Measurements from ENCODE around the gene EIF4E3.
A peak's percentile ranks its signal among the peaks of the same experiment; 100 is the strongest.

EIF4E3 gene

GRCh38 chr3:71725271-71725991 lies at the start of gene EIF4E3:
EIF4E3 (minus strand) TSS chr3:71725402; CDS start chr3:71725367, 35 bp downstream.
- peak; percentile 71 for DNase-seq (ENCODE audit: low spot score)

- no peak for DNase-seq (ENCODE audit: low spot score)
These were observed 46.7 kb upstream of the EIF4E3 start for GRCh38 chr3:71771884-71772283.

- no peak for DNase-seq (ENCODE audit: low spot score)
These were observed 45.9 kb upstream of the EIF4E3 start for GRCh38 chr3:71771126-71771525.

- no peak for DNase-seq (ENCODE audit: low spot score)
These were observed 38.2 kb upstream of the EIF4E3 start for GRCh38 chr3:71763426-71763825.

- no peak for DNase-seq (ENCODE audit: low spot score)
These were observed 34.9 kb upstream of the EIF4E3 start for GRCh38 chr3:71760140-71760539.

- no peak for DNase-seq (ENCODE audit: low spot score)
These were observed 34.2 kb upstream of the EIF4E3 start for GRCh38 chr3:71759401-71759800.

GRCh38 chr3:71758091-71758490 lies 32.9 kb upstream of the EIF4E3 start:
- no peak for DNase-seq (ENCODE audit: low spot score)

GRCh38 chr3:71754610-71755253 lies 29.5 kb upstream of the EIF4E3 start:
- no peak for DNase-seq (ENCODE audit: low spot score)

- no peak for DNase-seq (ENCODE audit: low spot score)
These were observed 28.8 kb upstream of the EIF4E3 start, which contains the start of gene GPR27 for GRCh38 chr3:71753701-71754609. GPR27 (plus strand) TSS chr3:71753855; CDS start chr3:71754050, 195 bp downstream.

- no peak for DNase-seq (ENCODE audit: low spot score)
These were observed 27.9 kb upstream of the EIF4E3 start for GRCh38 chr3:71752831-71753700.

GRCh38 chr3:71751602-71752001 lies 26.4 kb upstream of the EIF4E3 start:
- DNase-seq (ENCODE audit: low spot score), result no peak

GRCh38 chr3:71744738-71745137 lies 19.5 kb upstream of the EIF4E3 start:
- no peak for DNase-seq (ENCODE audit: low spot score)

- no peak for DNase-seq (ENCODE audit: low spot score)
These were observed 17.4 kb upstream of the EIF4E3 start for GRCh38 chr3:71742621-71743020.

GRCh38 chr3:71734881-71735280 lies 9.7 kb upstream of the EIF4E3 start:
- no peak for DNase-seq (ENCODE audit: low spot score)

GRCh38 chr3:71733319-71733718 lies 8.1 kb upstream of the EIF4E3 start:
- no peak for DNase-seq (ENCODE audit: low spot score)

- DNase-seq (ENCODE audit: low spot score), result no peak
These were observed 7.4 kb upstream of the EIF4E3 start for GRCh38 chr3:71732637-71733036.

- DNase-seq (ENCODE audit: low spot score), result no peak
These were observed 3.6 kb upstream of the EIF4E3 start for GRCh38 chr3:71728632-71729342.

GRCh38 chr3:71726146-71726545 lies 944 bp upstream of the EIF4E3 start:
- no peak for DNase-seq (ENCODE audit: low spot score)

- peak; percentile 43 for DNase-seq (ENCODE audit: low spot score)
These were observed 475 bp downstream of the EIF4E3 start for GRCh38 chr3:71724584-71725270.

GRCh38 chr3:71724171-71724453 lies 1.1 kb downstream of the EIF4E3 start:
- no peak for DNase-seq (ENCODE audit: low spot score)

Data from hepatic stellate cell (primary cell).